ENCODE results near the gene TMEM134. TPM values are rescaled to one million over a fixed set of nuclear protein-coding genes. Genes with fewer than 3 reads are reported as not detected.

The TMEM134 gene, protein sequence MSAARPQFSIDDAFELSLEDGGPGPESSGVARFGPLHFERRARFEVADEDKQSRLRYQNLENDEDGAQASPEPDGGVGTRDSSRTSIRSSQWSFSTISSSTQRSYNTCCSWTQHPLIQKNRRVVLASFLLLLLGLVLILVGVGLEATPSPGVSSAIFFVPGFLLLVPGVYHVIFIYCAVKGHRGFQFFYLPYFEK
- 10 to 100 TPM; 21.4 to 85.5 (median 36.2) TPM for total RNA-seq

DNA sequence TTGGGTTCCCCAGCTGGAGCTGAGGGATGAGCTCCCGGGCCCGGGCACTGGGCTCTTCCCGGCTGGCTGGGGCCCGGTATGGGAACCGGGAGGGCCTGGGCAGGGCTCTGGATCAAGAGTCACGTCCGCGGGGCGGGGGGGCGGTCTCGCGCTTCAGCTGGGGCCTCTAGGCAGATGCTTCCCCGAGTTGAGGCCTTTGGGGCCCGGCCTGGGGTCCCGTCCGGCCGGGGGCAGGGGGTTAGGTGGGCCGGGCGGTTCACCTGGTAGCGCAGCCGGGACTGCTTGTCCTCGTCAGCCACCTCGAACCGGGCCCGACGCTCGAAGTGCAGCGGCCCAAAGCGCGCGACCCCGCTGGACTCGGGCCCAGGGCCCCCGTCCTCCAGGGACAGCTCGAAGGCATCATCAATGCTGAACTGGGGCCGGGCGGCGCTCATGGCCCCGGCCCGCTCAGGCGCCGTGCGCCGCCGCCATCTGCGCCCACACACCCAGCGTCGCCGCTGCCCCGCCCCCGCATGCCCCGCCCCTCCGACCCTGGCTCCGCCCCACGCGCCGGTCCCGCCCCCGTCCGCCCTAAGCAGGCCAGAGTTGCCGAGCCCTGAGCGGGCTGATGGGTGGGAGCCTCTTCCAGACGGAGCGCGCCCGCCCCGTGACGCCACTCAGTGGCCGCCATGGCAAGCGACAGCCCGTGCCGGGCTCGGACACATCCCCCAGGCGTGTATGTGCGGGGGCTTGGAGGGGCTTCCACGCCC lies at the start of gene TMEM134:
TSS of gene TMEM134 (minus strand) at position 493 of the 749 bp plus-strand sequence. CDS start at position 434, 59 bp downstream.
- no peak for TF ChIP-seq CTCF (IDR thresholded peaks at IDR 0.05; ENCODE audit: low read depth)

- no peak for TF ChIP-seq CTCF (IDR thresholded peaks at IDR 0.05; ENCODE audit: low read depth)
Observed at GRCh38 chr11:67517784-67518552, 48.9 kb upstream of the TMEM134 start.

DNA sequence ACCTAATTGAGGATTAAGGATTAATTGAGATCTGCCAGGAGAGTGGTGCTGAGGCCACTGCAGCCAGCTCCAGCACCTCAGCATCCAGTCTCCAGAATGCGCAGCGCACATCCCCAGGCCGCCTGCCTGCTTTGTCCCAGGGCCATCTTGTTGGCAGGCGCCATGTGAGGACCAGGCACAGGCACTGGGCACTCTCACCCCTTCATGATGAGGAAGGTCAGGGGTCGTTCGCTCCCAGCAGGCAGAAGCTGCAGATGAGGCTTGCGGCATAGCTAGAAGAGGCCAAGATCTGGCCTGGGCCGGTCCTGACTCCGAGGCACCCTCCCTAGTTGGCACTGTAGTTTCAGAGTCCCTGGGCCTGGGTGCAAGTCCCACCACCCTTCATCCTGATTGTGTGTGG lies 47.8 kb upstream of the TMEM134 start:
- TF ChIP-seq CTCF (IDR thresholded peaks at IDR 0.05; ENCODE audit: low read depth): no peak

- no peak for TF ChIP-seq CTCF (IDR thresholded peaks at IDR 0.05; ENCODE audit: low read depth)
Observed at GRCh38 chr11:67514116-67514515, 45.1 kb upstream of the TMEM134 start.

DNA sequence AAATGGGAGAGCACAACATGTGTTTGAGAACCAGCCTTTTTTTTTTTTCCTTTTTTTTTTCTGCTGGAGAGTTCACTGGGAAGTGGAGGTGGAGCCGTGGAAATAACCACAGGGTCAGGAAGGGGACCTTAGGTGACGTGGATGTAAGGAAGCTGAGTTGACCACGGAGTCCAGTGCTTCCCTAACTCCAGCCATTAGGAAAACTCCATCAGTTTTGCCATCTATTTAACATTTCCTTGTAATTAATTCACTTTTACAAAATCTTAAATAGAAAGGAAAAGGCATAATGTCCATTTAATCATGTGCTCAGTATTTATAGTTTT lies 40.9 kb upstream of the TMEM134 start:
- TF ChIP-seq CTCF (IDR thresholded peaks at IDR 0.05; ENCODE audit: low read depth): no peak

GRCh38 chr11:67508486-67509121 lies 39.6 kb upstream of the TMEM134 start:
- no peak for TF ChIP-seq CTCF (IDR thresholded peaks at IDR 0.05; ENCODE audit: low read depth)

All from subcutaneous adipose tissue (tissue), 4 donors.